ENCODE data around the gene IDH3A. TPM values are rescaled to one million over a fixed set of nuclear protein-coding genes. Genes with fewer than 3 reads are reported as not detected.

The IDH3A gene
- total RNA-seq, 1 donor from 2014 or later = 48.7 TPM

DNA sequence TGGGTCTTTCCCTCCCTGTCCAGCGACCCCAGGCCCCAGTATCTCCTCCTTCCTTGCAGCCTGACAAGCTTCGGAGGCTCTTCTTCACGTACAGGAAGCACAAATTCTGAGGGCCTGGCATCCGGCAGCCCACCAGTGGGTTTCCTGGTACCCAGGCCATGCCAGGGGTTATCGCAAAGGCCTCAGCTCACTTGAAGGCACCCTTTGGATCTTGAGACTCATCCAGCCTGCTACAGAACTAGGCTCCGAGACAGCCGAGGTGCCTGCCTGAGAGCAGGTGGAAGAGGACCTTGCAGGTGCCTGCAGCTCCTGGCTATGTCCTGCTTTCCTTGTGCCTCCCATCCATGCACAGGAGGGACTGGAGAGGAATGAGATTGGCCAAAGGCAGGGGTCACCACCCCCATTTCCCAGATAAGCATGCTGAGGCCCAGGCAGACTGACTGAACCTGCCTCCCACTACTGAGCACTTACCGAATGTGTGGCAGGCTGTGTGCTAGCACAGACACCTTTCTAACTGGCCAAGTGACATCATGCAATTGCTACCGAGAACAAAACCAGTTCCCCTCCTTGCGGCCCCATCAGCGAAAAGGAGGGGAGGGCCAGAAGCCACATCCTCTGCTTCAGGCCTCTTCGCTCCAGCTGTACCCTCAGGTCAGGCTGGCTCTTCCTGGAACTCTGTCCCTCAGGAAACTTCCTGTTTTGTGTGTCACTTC is 45.6 kb upstream of the IDH3A start:
- H3K27ac Mint-ChIP-seq (ENCODE audit: unreplicated experiment) = no peak overlapping the region
- no peak overlapping the region for H3K4me3 Mint-ChIP-seq (ENCODE audit: unreplicated experiment)
- H3K9me3 Mint-ChIP-seq (ENCODE audit: low read depth) = no peaks in the 10 kb centered on the region
- H3K4me1 Mint-ChIP-seq (ENCODE audit: low read depth) = peaks cover 2% of the 10 kb centered on the region
- TF ChIP-seq, protein P1, sequence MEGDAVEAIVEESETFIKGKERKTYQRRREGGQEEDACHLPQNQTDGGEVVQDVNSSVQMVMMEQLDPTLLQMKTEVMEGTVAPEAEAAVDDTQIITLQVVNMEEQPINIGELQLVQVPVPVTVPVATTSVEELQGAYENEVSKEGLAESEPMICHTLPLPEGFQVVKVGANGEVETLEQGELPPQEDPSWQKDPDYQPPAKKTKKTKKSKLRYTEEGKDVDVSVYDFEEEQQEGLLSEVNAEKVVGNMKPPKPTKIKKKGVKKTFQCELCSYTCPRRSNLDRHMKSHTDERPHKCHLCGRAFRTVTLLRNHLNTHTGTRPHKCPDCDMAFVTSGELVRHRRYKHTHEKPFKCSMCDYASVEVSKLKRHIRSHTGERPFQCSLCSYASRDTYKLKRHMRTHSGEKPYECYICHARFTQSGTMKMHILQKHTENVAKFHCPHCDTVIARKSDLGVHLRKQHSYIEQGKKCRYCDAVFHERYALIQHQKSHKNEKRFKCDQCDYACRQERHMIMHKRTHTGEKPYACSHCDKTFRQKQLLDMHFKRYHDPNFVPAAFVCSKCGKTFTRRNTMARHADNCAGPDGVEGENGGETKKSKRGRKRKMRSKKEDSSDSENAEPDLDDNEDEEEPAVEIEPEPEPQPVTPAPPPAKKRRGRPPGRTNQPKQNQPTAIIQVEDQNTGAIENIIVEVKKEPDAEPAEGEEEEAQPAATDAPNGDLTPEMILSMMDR (IDR thresholded peaks at IDR 0.05) = no peak
- DNase-seq (ENCODE audit: low spot score) = peak; percentile 49
- H3K36me3 Mint-ChIP-seq (ENCODE audit: low read depth) = peaks cover 2% of the 10 kb centered on the region
- H3K27me3 Mint-ChIP-seq (ENCODE audit: low read depth) = no peaks in the 10 kb centered on the region

DNA sequence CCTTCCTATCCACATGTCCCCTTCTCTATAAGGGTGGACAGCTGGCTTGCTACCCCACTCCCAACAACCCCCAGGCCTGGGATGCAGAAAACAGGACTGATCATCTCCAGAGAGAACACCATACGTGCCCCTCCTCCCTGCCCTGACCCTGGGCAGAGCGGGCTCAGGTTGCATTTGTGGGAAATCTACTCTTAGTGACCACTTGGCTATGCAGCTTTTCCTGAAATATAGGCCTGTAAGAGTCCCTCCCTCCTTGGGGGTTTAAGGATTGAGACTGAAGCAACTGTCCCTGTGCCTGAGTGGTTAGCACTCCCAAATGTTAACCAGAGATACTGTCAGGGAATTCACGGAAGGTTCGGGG is 45.1 kb upstream of the IDH3A start:
- Mint-ChIP-seq H3K27ac (ENCODE audit: unreplicated experiment) (no peak overlapping the region), H3K4me1 (ENCODE audit: low read depth) (peaks cover 2% of the 10 kb centered on the region), H3K36me3 (ENCODE audit: low read depth) (peaks cover 2% of the 10 kb centered on the region), H3K4me3 (ENCODE audit: unreplicated experiment) (no peak overlapping the region), H3K27me3 (ENCODE audit: low read depth) (no peaks in the 10 kb centered on the region), H3K9me3 (ENCODE audit: low read depth) (no peaks in the 10 kb centered on the region)
- TF ChIP-seq, protein P1 (IDR thresholded peaks at IDR 0.05) = no peak
- no peak for DNase-seq (ENCODE audit: low spot score)

DNA sequence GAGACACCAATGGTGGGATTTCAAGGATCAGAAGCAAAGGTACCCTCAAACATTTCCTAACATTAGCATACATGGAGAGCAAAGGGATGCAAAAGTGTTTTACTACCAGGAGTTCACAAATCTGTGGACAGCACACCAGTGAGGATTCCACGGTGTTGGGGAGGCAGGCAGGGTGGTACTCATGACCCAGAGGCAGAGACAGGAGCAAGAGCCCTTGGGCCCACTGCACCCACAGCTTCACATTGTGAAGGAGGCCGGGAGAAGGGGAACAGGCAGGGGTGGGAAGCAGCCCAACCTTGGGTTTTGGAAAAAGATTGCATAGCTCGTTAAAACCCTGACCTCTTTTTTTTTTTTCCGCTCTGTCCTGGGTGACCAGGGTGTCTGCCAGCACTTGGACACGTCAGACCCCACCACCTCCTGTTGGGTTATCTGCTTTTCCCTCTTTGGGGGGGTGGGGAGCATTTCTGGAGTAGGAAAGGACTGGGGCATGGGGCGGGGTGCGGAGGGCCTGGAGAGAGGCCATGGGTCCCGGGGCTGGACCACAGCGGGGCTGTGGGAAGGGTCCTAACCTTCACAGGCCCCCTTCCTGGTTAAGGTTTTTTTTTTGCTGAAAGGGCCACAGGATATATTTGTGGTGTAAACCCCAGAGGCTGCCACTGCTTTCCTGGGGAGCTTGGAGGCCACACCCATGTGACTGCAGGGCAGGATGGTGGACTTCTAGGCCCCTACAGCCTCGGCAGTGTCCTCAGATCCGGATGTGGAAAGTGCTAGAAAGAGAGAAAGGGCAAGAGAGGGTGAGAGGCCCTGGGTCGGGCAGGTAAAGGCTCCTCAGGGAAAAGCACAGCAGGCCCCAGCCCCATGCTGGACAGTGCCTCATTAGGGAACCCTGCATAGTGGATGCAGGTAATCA is 44.3 kb upstream of the IDH3A start:
- Mint-ChIP-seq H3K27me3 (ENCODE audit: low read depth) (no peaks in the 10 kb centered on the region), H3K4me1 (ENCODE audit: low read depth) (peaks cover 2% of the 10 kb centered on the region), H3K36me3 (ENCODE audit: low read depth) (peaks cover 2% of the 10 kb centered on the region), H3K9me3 (ENCODE audit: low read depth) (no peaks in the 10 kb centered on the region), H3K4me3 (ENCODE audit: unreplicated experiment) (no peak overlapping the region), H3K27ac (ENCODE audit: unreplicated experiment) (no peak overlapping the region)
- TF ChIP-seq, protein P1 (IDR thresholded peaks at IDR 0.05) = no peak
- peak; percentile 58 for DNase-seq (ENCODE audit: low spot score)

DNA sequence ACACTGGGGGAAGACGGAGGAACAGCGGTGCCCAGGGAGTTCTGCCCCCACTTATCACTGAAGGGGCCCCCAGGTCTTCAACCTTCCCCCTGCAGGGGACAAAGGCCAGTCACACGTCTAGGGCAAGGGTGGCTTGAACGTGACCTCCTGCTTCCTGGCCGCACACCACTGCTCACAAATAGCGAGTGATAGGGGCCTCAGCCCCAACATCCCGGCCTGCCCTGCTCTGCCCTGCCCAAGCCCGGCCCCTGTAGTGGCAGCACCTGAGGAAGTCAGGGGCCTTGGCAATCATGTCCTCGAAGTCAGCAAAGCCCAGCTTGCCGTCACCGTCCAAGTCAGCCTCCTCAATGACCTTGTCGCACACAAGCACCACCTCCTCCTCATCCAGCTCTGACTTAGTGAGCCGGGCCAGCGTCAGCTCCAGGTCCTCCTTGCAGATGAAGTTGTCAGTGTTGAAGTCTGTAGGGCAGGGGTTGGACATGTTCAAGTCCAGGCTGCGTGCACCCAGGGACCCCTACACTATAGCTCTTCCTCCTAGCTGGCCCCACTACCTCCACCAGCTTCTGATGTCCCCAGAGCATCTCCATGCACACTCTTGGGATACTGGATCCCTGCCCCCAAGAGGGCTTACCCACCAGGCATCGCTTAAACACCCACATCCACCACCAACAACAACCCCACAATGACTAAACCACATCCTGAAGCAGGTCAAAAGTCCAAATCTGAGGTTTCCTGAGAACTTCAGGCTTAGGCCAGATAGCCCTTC is 43.5 kb upstream of the IDH3A start:
- DNase-seq (ENCODE audit: low spot score) = peak; percentile 66
- H3K9me3 Mint-ChIP-seq (ENCODE audit: low read depth) = no peaks in the 10 kb centered on the region
- H3K27me3 Mint-ChIP-seq (ENCODE audit: low read depth) = no peaks in the 10 kb centered on the region
- no peak overlapping the region for H3K27ac Mint-ChIP-seq (ENCODE audit: unreplicated experiment)
- no peak overlapping the region for H3K4me3 Mint-ChIP-seq (ENCODE audit: unreplicated experiment)
- TF ChIP-seq, protein P1 (IDR thresholded peaks at IDR 0.05) = no peak
- H3K36me3 Mint-ChIP-seq (ENCODE audit: low read depth) = peaks cover 2% of the 10 kb centered on the region
- peaks cover 2% of the 10 kb centered on the region for H3K4me1 Mint-ChIP-seq (ENCODE audit: low read depth)

DNA sequence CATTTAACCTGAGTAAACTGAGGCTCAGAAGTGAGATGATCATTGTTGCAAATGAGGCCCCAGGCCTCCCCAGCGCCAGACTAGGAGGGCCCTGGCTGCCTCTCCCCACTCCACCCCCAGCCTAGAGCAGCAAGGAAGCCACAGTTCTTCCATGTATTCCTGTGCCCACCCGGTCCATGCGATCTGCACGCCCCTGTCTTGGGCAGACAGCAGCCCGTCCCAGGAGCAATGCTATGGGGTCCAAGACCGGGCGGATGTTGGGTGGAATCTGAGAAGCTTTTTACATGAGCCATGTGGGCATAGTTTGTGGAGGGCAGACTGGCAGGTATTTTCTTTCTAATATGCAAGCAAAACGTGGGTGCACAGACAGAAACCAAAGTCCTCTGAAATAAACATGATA is 41.7 kb upstream of the IDH3A start:
- DNase-seq (ENCODE audit: low spot score) = peak; percentile 35
- TF ChIP-seq, protein P1 (IDR thresholded peaks at IDR 0.05) = no peak
- H3K36me3 Mint-ChIP-seq (ENCODE audit: low read depth) = peaks cover 2% of the 10 kb centered on the region
- no peak overlapping the region for H3K27ac Mint-ChIP-seq (ENCODE audit: unreplicated experiment)
- H3K4me3 Mint-ChIP-seq (ENCODE audit: unreplicated experiment) = no peak overlapping the region
- no peaks in the 10 kb centered on the region for H3K9me3 Mint-ChIP-seq (ENCODE audit: low read depth)
- H3K27me3 Mint-ChIP-seq (ENCODE audit: low read depth) = no peaks in the 10 kb centered on the region
- H3K4me1 Mint-ChIP-seq (ENCODE audit: low read depth) = peaks cover 2% of the 10 kb centered on the region

All from chondrocyte (in vitro differentiated cells).